ENCODE results near the gene ATP9B. TPM values are rescaled to one million over a fixed set of nuclear protein-coding genes. Genes with fewer than 3 reads are reported as not detected.

ATP9B gene
- total RNA-seq, 1 experiment from 2014 or later = 17.9 TPM

GRCh38 chr18:79309614-79310358 lies 240.6 kb downstream of the ATP9B start:
- TF ChIP-seq CTCF (conservative IDR thresholded peaks at IDR 0.05; ENCODE audit: low read depth, low read length) (no peak), EZH2 (IDR thresholded peaks at IDR 0.05; ENCODE audit: borderline replicate concordance, low read depth, low read length, poor library complexity, severe bottlenecking) (no peak)
- no peak overlapping the region for H3K27ac ChIP-seq (ENCODE audit: low read depth, low read length, poor library complexity, severe bottlenecking)
- peak; percentile 33 for DNase-seq (ENCODE audit: low spot score)
- intact Hi-C loops (cut with micrococcal nuclease; ENCODE audit: unreplicated experiment) = no loop called here
- H3K36me3 ChIP-seq (ENCODE audit: insufficient read depth, low read length, poor library complexity, severe bottlenecking) = no peaks in the 10 kb centered on the region
- H3K9me3 ChIP-seq (ENCODE audit: low read depth, low read length, poor library complexity, severe bottlenecking) = no peaks in the 10 kb centered on the region
- ChIA-PET CTCF (no interaction called here), POLR2A (ENCODE audit: low non-redundant PET) (interaction anchor here (0.6 kb wide), 1 partner anchor 157 kb away, joined by 3 read pairs; no protein-coding TSS in a partner anchor)
- BruUV-seq (replicated peaks) = no TSS peak
- no peaks in the 10 kb centered on the region for H3K4me1 ChIP-seq (ENCODE audit: insufficient read depth, low read length, poor library complexity, severe bottlenecking)
- no peak overlapping the region for H3K4me3 ChIP-seq (ENCODE audit: low read depth, low read length, poor library complexity, severe bottlenecking)
- H3K27me3 ChIP-seq (replicated peaks; ENCODE audit: insufficient read depth, low read depth, low read length, poor library complexity) = no peaks in the 10 kb centered on the region

- no peak for TF ChIP-seq EZH2 (IDR thresholded peaks at IDR 0.05; ENCODE audit: borderline replicate concordance, low read depth, low read length, poor library complexity, severe bottlenecking)
- no peak for TF ChIP-seq CTCF (conservative IDR thresholded peaks at IDR 0.05; ENCODE audit: low read depth, low read length)
- H3K27me3 ChIP-seq (replicated peaks; ENCODE audit: insufficient read depth, low read depth, low read length, poor library complexity) = no peaks in the 10 kb centered on the region
- H3K36me3 ChIP-seq (ENCODE audit: insufficient read depth, low read length, poor library complexity, severe bottlenecking) = no peaks in the 10 kb centered on the region
- ChIA-PET CTCF (no interaction called here), POLR2A (ENCODE audit: low non-redundant PET) (no interaction called here)
- H3K9me3 ChIP-seq (ENCODE audit: low read depth, low read length, poor library complexity, severe bottlenecking) = no peaks in the 10 kb centered on the region
- no TSS peak for BruUV-seq (replicated peaks)
- H3K4me3 ChIP-seq (ENCODE audit: low read depth, low read length, poor library complexity, severe bottlenecking) = no peak overlapping the region
- intact Hi-C loops (cut with micrococcal nuclease; ENCODE audit: unreplicated experiment) = no loop called here
- H3K27ac ChIP-seq (ENCODE audit: low read depth, low read length, poor library complexity, severe bottlenecking) = no peak overlapping the region
- no peak for DNase-seq (ENCODE audit: low spot score)
- H3K4me1 ChIP-seq (ENCODE audit: insufficient read depth, low read length, poor library complexity, severe bottlenecking) = no peaks in the 10 kb centered on the region
Observed at GRCh38 chr18:79314838-79315388, 245.7 kb downstream of the ATP9B start.

GRCh38 chr18:79315596-79315995 lies 246.4 kb downstream of the ATP9B start:
- no peak overlapping the region for H3K4me3 ChIP-seq (ENCODE audit: low read depth, low read length, poor library complexity, severe bottlenecking)
- H3K36me3 ChIP-seq (ENCODE audit: insufficient read depth, low read length, poor library complexity, severe bottlenecking) = no peaks in the 10 kb centered on the region
- no peaks in the 10 kb centered on the region for H3K9me3 ChIP-seq (ENCODE audit: low read depth, low read length, poor library complexity, severe bottlenecking)
- ChIA-PET POLR2A (ENCODE audit: low non-redundant PET) (no interaction called here), CTCF (no interaction called here)
- no peak overlapping the region for H3K27ac ChIP-seq (ENCODE audit: low read depth, low read length, poor library complexity, severe bottlenecking)
- no peaks in the 10 kb centered on the region for H3K27me3 ChIP-seq (replicated peaks; ENCODE audit: insufficient read depth, low read depth, low read length, poor library complexity)
- no peaks in the 10 kb centered on the region for H3K4me1 ChIP-seq (ENCODE audit: insufficient read depth, low read length, poor library complexity, severe bottlenecking)
- intact Hi-C loops (cut with micrococcal nuclease; ENCODE audit: unreplicated experiment) = no loop called here
- DNase-seq (ENCODE audit: low spot score) = no peak
- TF ChIP-seq EZH2 (IDR thresholded peaks at IDR 0.05; ENCODE audit: borderline replicate concordance, low read depth, low read length, poor library complexity, severe bottlenecking) (no peak), CTCF (conservative IDR thresholded peaks at IDR 0.05; ENCODE audit: low read depth, low read length) (no peak)
- BruUV-seq (replicated peaks) = no TSS peak

Data from A673 (cell line).